HepG2 (cell line): ENCODE data around the gene HEBP1. TPM values are rescaled to one million over a fixed set of nuclear protein-coding genes. Genes with fewer than 3 reads are reported as not detected.

Source experiments
- ATF7-NPFF ChIP-seq: sonication (generic); formaldehyde crosslinking; IDR thresholded peaks from 2 replicates; pipeline ENCODE4 v1.8.1; 2023; ENCODE audit warnings: mild to moderate bottlenecking, low read depth, missing genetic modification reagents, moderate library complexity
- EZH2 ChIP-seq: conservative IDR thresholded peaks from 2 replicates; pipeline ENCODE4 v1.6.1; 2012; ENCODE audit warnings: mild to moderate bottlenecking, low read depth, low read length, moderate library complexity
- MTA1 ChIP-seq: sonication (generic); formaldehyde crosslinking; IDR thresholded peaks from 2 replicates; pipeline ENCODE4 v1.4.0; 2020; ENCODE audit warnings: missing genetic modification reagents, mild to moderate bottlenecking, borderline replicate concordance
- PCBP2 ChIP-seq: fragments of 200-400 bp; formaldehyde crosslinking; optimal IDR thresholded peaks from 2 replicates; pipeline ENCODE3; 2018; ENCODE audit warnings: low read length, low read depth; ENCODE audit not compliant: poor library complexity, severe bottlenecking
- ZNF407 ChIP-seq: sonication (generic); formaldehyde crosslinking; IDR thresholded peaks from one replicate; pipeline ENCODE4 v1.5.1; 2020; ENCODE audit warnings: mild to moderate bottlenecking, missing genetic modification reagents; ENCODE audit errors: not compliant biosample characterization
- ZNF776 ChIP-seq: sonication (generic); formaldehyde crosslinking; IDR thresholded peaks from 2 replicates; pipeline ENCODE4 v1.4.0; 2020; ENCODE audit warnings: mild to moderate bottlenecking, missing genetic modification reagents
- ZNF780A ChIP-seq: sonication (generic); formaldehyde crosslinking; IDR thresholded peaks from 2 replicates; pipeline ENCODE4 v1.8.0; 2022; ENCODE audit warnings: mild to moderate bottlenecking, missing genetic modification reagents, moderate library complexity
- polyA plus RNA-seq, 8 experiments: library from polyadenylated mRNA; depleted of rRNA in 3 of 8; stranded (reverse) in 7 of 8; unstranded in 1 of 8; fragments of >200 nt; fragmentation: Illumina TruSeq in 4 of 8; extraction: Trizol in 4 of 8; gene quantifications; 2 replicates each; pipeline versions ENCODE4 v1.2.1 to v1.2.3, GENCODE V29; 2011 to 2016; ENCODE audit warnings: low read depth in 4 of 8, missing spikeins in 1 of 8, mixed read lengths in 1 of 8; ENCODE audit not compliant: insufficient read depth in 1 of 8
- total RNA-seq, 5 experiments: library from RNA; depleted of rRNA; stranded (reverse); fragments of >200 nt; fragmentation: Illumina TruSeq; extraction: Trizol; gene quantifications; 2 replicates each; pipeline ENCODE4 v1.2.3, GENCODE V29; 2016; ENCODE audit warnings: low read depth in 1 of 5
- TF ChIP-seq, protein P1 (sequence below), 2 experiments: sonication (generic) in 1 of 2; formaldehyde crosslinking in 1 of 2; IDR thresholded peaks; 2 replicates each; pipeline versions ENCODE4 v1.4.0 to v1.6.1; 2018 to 2020; ENCODE audit warnings: missing genetic modification reagents in 2 of 2, borderline replicate concordance in 1 of 2, low read depth in 1 of 2, mild to moderate bottlenecking in 1 of 2, missing biosample characterization in 1 of 2
- TF ChIP-seq, protein P2 (sequence below): sonication (generic); formaldehyde crosslinking; IDR thresholded peaks from 2 replicates; pipeline ENCODE4 v1.4.0; 2020; ENCODE audit warnings: missing genetic modification reagents
- TF ChIP-seq, protein P3 (sequence below): sonication (generic); formaldehyde crosslinking; IDR thresholded peaks from 2 replicates; pipeline ENCODE4 v1.5.0; 2020; ENCODE audit warnings: missing genetic modification reagents, mild to moderate bottlenecking, borderline replicate concordance
- TF ChIP-seq, protein P4 (sequence below): sonication (generic); formaldehyde crosslinking; IDR thresholded peaks from 2 replicates; pipeline ENCODE4 v1.8.1; 2023; ENCODE audit warnings: mild to moderate bottlenecking, moderate library complexity, missing genetic modification reagents

The HEBP1 gene
- total and polyA plus RNA-seq, 2 of the 13 experiments (the other 11 are each of a cell fraction or from before 2014, with no cell fraction given) = 7.8 to 9.4 TPM

DNA sequence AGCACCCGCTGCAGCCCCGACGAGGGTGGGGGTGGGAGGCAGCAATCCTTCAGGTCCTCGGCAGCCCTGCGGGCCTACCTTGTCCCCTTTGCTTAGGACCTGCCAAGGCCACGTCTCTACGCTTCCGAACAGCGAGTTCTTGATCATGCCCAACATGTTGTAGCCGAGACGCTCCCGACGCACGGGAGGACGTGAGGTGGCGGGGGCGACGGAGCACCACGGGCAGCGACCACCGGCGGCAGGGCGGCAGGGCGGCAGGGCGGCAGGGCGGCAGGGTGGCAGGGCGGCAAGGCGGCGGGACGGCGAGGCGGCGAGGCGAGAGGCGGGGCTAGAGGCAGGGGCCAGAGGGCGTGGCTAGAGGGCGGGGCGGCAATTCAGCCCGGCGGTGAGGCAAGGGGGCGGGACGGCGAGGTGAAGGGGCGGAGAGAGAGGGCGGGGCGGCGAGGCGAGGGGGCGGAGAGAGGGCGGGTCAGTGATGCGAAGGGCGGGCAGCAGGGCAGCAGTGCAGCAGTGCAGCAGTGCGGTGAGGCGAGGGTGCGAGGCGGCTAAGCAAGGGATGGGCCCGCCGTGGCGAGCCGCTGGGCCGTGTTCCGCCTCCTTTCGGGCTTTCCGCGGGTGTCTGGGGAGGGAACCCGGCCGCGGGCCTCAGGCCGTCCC is at the start of gene HEBP1 (continued):
- peak; percentile 22; the same call in 1 of the 2 replicates for TF ChIP-seq ZNF776 (CRISPR knock-in tag)
- TF ChIP-seq ZNF407 (CRISPR knock-in tag) = peak; percentile 2
- no peak for TF ChIP-seq PCBP2
- no peak for TF ChIP-seq EZH2
- TF ChIP-seq, protein P1, sequence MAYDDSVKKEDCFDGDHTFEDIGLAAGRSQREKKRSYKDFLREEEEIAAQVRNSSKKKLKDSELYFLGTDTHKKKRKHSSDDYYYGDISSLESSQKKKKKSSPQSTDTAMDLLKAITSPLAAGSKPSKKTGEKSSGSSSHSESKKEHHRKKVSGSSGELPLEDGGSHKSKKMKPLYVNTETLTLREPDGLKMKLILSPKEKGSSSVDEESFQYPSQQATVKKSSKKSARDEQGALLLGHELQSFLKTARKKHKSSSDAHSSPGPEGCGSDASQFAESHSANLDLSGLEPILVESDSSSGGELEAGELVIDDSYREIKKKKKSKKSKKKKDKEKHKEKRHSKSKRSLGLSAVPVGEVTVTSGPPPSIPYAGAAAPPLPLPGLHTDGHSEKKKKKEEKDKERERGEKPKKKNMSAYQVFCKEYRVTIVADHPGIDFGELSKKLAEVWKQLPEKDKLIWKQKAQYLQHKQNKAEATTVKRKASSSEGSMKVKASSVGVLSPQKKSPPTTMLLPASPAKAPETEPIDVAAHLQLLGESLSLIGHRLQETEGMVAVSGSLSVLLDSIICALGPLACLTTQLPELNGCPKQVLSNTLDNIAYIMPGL (CRISPR knock-in tag; IDR thresholded peaks at IDR 0.05; ENCODE audit: borderline replicate concordance in 1 of 2, low read depth in 1 of 2) = peak in 1 of 2 experiments; percentile 78; a peak in 2 of 4 replicates
- TF ChIP-seq, protein P2, sequence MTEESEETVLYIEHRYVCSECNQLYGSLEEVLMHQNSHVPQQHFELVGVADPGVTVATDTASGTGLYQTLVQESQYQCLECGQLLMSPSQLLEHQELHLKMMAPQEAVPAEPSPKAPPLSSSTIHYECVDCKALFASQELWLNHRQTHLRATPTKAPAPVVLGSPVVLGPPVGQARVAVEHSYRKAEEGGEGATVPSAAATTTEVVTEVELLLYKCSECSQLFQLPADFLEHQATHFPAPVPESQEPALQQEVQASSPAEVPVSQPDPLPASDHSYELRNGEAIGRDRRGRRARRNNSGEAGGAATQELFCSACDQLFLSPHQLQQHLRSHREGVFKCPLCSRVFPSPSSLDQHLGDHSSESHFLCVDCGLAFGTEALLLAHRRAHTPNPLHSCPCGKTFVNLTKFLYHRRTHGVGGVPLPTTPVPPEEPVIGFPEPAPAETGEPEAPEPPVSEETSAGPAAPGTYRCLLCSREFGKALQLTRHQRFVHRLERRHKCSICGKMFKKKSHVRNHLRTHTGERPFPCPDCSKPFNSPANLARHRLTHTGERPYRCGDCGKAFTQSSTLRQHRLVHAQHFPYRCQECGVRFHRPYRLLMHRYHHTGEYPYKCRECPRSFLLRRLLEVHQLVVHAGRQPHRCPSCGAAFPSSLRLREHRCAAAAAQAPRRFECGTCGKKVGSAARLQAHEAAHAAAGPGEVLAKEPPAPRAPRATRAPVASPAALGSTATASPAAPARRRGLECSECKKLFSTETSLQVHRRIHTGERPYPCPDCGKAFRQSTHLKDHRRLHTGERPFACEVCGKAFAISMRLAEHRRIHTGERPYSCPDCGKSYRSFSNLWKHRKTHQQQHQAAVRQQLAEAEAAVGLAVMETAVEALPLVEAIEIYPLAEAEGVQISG = peak; percentile 45; the same call in 1 of the 2 replicates
- 0 out of 2 replicates have a peak, but pooled peaks have one; percentile 40 for TF ChIP-seq ZNF780A (CRISPR knock-in tag)
- peak; percentile 36; the same call in 1 of the 2 replicates for TF ChIP-seq ATF7-NPFF (CRISPR knock-in tag)
- peak; percentile 19; the same call in 1 of the 2 replicates for TF ChIP-seq MTA1 (CRISPR knock-in tag)
- TF ChIP-seq, protein P3, sequence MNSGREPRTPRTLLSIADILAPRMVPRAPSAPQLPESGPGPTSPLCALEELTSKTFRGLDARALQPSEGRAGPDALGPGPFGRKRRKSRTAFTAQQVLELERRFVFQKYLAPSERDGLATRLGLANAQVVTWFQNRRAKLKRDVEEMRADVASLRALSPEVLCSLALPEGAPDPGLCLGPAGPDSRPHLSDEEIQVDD = 0 out of 2 replicates have a peak, but pooled peaks have one; percentile 31
- TF ChIP-seq, protein P4, sequence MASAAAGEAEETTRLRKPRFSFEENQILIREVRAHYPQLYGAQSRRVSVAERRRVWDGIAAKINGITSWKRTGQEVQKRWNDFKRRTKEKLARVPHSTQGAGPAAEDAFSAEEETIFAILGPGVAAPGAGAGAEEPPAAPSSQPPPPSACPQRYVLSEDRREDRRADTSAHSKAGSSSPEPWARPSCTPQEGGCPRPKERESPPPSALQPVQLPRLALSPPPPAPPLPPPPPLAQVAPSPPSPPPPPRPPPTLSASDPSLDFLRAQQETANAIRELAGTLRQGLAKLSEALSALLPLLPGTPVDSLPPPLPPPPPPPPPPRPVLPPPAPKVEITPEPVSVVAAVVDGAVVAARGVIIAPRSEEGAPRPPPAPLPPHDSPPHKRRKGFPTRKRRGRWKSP (CRISPR knock-in tag) = 0 out of 2 replicates have a peak, but pooled peaks have one; percentile 45
